ENCODE results near the gene CDHR3.

The CDHR3 gene

GRCh38 chr7:106072715-106073091 is 109.6 kb downstream of the CDHR3 start:
- FAIRE-seq (no peak), DNase-seq (ENCODE audit: insufficient read length, low spot score) (no peak)
- TF ChIP-seq, protein P1, sequence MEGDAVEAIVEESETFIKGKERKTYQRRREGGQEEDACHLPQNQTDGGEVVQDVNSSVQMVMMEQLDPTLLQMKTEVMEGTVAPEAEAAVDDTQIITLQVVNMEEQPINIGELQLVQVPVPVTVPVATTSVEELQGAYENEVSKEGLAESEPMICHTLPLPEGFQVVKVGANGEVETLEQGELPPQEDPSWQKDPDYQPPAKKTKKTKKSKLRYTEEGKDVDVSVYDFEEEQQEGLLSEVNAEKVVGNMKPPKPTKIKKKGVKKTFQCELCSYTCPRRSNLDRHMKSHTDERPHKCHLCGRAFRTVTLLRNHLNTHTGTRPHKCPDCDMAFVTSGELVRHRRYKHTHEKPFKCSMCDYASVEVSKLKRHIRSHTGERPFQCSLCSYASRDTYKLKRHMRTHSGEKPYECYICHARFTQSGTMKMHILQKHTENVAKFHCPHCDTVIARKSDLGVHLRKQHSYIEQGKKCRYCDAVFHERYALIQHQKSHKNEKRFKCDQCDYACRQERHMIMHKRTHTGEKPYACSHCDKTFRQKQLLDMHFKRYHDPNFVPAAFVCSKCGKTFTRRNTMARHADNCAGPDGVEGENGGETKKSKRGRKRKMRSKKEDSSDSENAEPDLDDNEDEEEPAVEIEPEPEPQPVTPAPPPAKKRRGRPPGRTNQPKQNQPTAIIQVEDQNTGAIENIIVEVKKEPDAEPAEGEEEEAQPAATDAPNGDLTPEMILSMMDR (IDR thresholded peaks at IDR 0.05; ENCODE audit: insufficient read depth, missing control alignments) = no peak

- no peak for DNase-seq (ENCODE audit: insufficient read length, low spot score)
- no peak for FAIRE-seq
- TF ChIP-seq, protein P1 (IDR thresholded peaks at IDR 0.05; ENCODE audit: insufficient read depth, missing control alignments) = no peak
These were observed 110.6 kb downstream of the CDHR3 start for GRCh38 chr7:106073701-106074100.

DNA sequence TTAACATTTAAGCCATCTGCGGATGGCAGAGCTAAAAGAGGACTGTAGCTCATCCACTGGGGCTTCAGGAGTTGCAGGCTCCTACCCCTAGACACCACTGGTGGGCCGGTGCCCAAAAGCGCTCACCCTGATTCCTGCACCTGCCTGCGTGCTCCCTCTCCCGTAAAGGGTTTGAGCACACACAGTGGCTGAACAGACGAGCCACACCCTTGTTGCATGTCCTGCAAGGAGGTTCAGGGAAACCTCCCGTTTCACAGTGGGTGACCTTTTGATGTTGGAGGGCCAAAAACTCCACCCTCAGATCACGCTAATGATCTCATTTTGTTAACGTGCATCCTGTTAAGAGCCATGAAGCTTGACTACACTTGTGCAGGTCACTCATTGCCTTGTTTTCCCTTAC is 111.2 kb downstream of the CDHR3 start:
- TF ChIP-seq, protein P1 (IDR thresholded peaks at IDR 0.05; ENCODE audit: insufficient read depth, missing control alignments) = no peak
- DNase-seq (ENCODE audit: insufficient read length, low spot score) (no peak), FAIRE-seq (no peak)

- TF ChIP-seq, protein P1 (IDR thresholded peaks at IDR 0.05; ENCODE audit: insufficient read depth, missing control alignments) = no peak
- DNase-seq (ENCODE audit: insufficient read length, low spot score) (no peak), FAIRE-seq (no peak)
These were observed 112.9 kb downstream of the CDHR3 start for GRCh38 chr7:106075937-106076336.

DNA sequence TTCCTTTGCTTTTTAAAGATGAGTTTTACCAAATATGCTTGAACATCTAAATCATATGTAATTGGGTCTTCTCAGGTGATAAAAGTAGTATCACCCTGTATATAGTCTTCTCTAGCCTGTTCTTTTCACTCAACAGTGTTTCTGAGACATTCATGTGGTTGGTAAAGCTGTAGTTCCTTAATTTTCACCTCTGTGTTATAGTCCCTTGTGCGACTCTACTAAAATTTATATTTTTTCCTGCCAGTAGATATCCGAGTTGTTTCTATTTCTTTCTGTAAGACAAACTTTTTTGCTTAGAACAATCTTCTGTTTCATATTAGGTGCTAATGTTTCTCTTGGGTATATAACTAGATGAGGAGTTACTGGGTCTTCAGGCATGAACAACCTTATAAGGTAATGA is 113.5 kb downstream of the CDHR3 start:
- DNase-seq (ENCODE audit: insufficient read length, low spot score) = no peak
- no peak for FAIRE-seq
- TF ChIP-seq, protein P1 (IDR thresholded peaks at IDR 0.05; ENCODE audit: insufficient read depth, missing control alignments) = no peak

DNA sequence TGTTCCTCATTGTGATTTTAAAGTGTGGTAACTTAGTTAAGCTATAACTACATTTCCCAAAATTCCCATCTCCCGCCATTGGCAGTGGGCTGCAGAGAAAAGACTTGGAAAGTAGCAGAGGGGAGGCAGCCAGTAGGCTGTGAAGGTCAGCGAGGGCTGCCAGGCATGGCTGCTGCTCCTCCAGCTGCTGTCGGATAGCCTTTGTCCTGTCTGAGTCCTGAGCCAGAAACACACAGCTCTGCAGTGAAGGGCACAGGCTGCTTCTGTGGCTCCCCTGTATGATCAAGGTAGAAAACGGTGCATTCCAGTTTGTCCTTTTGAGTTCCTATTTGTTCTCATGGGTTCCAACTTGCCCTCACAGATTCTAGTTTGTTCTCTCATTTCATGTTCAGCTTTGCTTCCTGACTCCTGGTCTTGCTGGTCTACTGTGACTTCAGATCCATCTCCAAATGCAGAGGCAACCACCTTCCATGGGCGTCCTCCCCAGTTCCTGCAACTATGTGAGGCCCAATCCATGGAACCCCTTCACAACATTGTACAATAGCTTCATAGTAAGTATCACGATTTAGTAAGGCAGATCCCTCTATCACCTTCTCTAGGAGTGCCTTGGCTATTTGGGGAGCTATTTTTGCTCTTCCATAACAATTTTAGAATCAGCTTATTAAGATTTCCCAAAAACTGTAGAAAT is 117.4 kb downstream of the CDHR3 start:
- TF ChIP-seq, protein P1 (IDR thresholded peaks at IDR 0.05; ENCODE audit: insufficient read depth, missing control alignments) = no peak
- no peak for DNase-seq (ENCODE audit: insufficient read length, low spot score)
- FAIRE-seq = no peak

DNA sequence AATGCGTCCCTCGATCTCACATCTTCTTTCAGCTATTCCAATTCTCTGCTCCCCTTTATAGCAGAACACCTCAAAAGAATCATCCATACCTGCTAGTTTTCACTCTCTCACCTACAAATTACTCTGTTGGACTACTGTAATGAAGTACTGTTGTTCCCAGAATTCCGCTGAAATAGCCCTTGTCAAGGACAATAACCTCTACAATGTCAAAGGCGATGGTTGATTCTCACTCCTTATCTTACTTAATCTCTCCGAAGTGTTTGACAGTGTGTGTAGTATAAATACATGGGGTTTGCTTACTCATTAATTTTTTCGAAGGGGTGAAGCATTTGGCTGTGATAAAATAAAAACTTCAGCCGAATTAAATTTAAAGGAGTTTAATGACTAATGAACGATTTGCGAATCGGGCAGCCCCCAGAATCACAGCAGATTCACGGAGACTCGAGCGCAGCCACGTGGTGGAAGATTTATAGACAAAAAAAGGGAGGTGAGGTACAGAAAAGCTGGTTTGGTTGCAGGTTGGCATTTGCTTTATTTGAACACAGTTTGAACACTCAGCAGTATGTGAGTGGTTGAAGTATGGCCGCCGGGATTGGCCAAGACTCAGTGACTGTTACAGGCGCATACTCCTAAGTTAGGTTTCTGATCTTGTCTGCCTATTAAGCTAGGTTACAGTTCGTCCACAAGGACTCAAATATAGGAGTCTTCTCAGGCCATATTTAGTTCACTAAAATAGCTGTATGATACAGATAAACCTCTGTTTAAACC is 119.2 kb downstream of the CDHR3 start:
- FAIRE-seq = no peak
- TF ChIP-seq, protein P1 (IDR thresholded peaks at IDR 0.05; ENCODE audit: insufficient read depth, missing control alignments) = no peak

More for the DNA sequence above, 119.2 kb downstream of the CDHR3 start:
- DNase-seq (ENCODE audit: insufficient read length, low spot score) = no peak

Measured in D721Med (cell line).